Inflammatory macrophage treated with lipopolysaccharide for 1 hour (primary cell): ENCODE measurements around the gene CFC1B.
"Not testable (repeated sequence)": the region's sequence is repeated elsewhere in the genome, so short reads cannot be mapped to it uniquely, and the experiment has no call there.

ENCODE experiments used
- DNase-seq, 2 donors: peaks; one replicate each; pipeline ENCODE4 v3.0.0-alpha.2; 2020 to 2022

Gene CFC1B

GRCh38 chr2:130571929-130572328 lies 50.9 kb downstream of the CFC1B start:
- not testable (repeated sequence) for DNase-seq

DNA sequence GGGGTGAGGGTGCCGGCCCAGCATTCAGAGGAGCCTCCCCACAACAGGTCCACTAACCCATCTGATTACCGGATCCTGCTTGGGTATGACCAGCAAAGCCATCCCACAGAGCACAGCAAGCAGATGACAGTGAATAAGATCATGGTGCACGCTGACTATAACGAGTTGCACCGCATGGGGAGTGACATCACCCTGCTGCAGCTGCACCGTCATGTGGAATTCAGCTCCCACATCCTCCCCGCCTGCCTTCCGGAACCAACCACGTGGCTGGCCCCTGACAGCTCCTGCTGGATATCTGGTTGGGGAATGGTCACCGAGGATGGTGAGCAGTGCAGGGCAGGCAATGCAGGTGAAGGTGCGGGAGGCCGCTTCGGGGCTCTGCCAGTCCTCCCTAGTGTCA lies 53.2 kb downstream of the CFC1B start:
- DNase-seq = not testable (repeated sequence)

DNA sequence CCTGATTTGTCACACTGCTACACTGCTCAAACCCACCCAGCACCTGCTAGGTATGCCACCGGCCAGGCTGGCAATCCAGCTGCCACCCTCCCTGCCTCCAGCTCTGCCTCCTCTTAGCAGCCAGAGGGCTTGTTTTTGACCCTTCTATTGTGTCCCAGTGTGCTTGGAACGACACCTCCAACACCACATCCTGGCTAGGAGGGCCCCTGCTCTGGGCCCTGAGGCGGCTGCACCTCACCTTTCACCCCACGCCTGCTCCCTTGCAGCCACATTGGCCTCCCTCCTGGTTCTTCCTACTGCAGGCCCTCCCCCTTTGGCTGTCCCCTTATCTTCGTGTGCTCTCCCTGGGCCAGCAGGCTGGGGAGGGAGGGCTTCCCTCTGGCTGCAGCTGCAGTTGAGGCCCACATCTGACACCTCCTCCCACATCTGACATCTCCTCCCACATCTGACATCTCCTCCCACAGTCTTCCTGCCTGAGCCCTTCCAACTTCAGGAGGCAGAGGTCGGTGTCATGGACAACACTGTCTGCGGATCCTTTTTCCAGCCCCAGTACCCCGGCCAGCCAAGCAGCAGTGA lies 55.3 kb downstream of the CFC1B start:
- not testable (repeated sequence) for DNase-seq

DNA sequence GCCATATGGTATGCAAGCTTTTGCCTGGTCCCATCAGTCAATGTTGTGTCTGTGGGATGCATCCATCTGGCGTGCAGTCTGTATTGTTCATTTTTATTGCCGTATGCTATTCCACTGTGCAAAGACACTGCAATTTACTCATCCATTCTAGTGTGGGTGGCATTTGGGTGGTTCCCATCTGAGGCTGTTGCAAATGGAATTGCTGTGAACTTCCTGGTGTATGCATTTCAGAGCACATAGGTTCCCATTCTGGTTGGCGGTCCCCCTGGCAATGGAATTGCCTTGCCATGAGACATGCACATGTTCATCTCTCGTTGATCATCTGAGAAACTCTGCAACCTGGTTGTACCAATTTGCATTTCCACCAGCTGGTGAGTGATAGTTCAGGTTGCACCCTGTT lies 56.5 kb downstream of the CFC1B start:
- not testable (repeated sequence) for DNase-seq
